Measurements from ENCODE around the gene KDR. TPM values are rescaled to one million over a fixed set of nuclear protein-coding genes. Genes with fewer than 3 reads are reported as not detected.

The KDR gene
- total RNA-seq, 1 experiment from 2014 or later, result not detected

- ChIA-PET POLR2A (no interaction called here), CTCF (no interaction called here)
- Histone ChIP-seq H3K4me3 (ENCODE audit: low read depth, low read length) (no peak overlapping the region), H3K4me1 (peaks cover 22% of the 10 kb centered on the region), H3K36me3 (ENCODE audit: control insufficient read depth, insufficient read depth, low read length) (no peaks in the 10 kb centered on the region), H3K27me3 (replicated peaks; ENCODE audit: control insufficient read depth, insufficient read depth, low read length) (no peaks in the 10 kb centered on the region), H3K9me3 (no peaks in the 10 kb centered on the region)
- no peak overlapping the region for H3K4me3 Mint-ChIP-seq (ENCODE audit: unreplicated experiment)
- no TSS peak for BruUV-seq (replicated peaks)
- H3K27ac Mint-ChIP-seq (ENCODE audit: unreplicated experiment), result no peak overlapping the region
- peaks cover 2% of the 10 kb centered on the region for H3K27me3 Mint-ChIP-seq (ENCODE audit: insufficient read depth, unreplicated experiment)
- no peak for DNase-seq
- H3K9me3 Mint-ChIP-seq (ENCODE audit: unreplicated experiment), result no peaks in the 10 kb centered on the region
- intact Hi-C loops (cut with micrococcal nuclease; ENCODE audit: unreplicated experiment), result no loop called here
- H3K4me1 Mint-ChIP-seq (ENCODE audit: low read depth, unreplicated experiment), result peaks cover 17% of the 10 kb centered on the region
- no peak for TF ChIP-seq CTCF (IDR thresholded peaks at IDR 0.05; ENCODE audit: insufficient read depth in 1 of 2, low read depth in 1 of 2, low read length in 1 of 2, severe bottlenecking in 1 of 2, unreplicated experiment in 1 of 2)
- H3K36me3 Mint-ChIP-seq (ENCODE audit: insufficient read depth, unreplicated experiment), result no peaks in the 10 kb centered on the region
These were observed 94.2 kb downstream of the KDR start for GRCh38 chr4:55031158-55031557.

GRCh38 chr4:55030589-55030988 is 94.8 kb downstream of the KDR start:
- Mint-ChIP-seq H3K27me3 (ENCODE audit: insufficient read depth, unreplicated experiment) (peaks cover 2% of the 10 kb centered on the region), H3K9me3 (ENCODE audit: unreplicated experiment) (no peaks in the 10 kb centered on the region), H3K4me1 (ENCODE audit: low read depth, unreplicated experiment) (peaks cover 17% of the 10 kb centered on the region), H3K4me3 (ENCODE audit: unreplicated experiment) (no peak overlapping the region), H3K27ac (ENCODE audit: unreplicated experiment) (no peak overlapping the region), H3K36me3 (ENCODE audit: insufficient read depth, unreplicated experiment) (no peaks in the 10 kb centered on the region)
- H3K27me3 ChIP-seq (replicated peaks; ENCODE audit: control insufficient read depth, insufficient read depth, low read length), result no peaks in the 10 kb centered on the region
- CTCF ChIA-PET, result no interaction called here
- intact Hi-C loops (cut with micrococcal nuclease; ENCODE audit: unreplicated experiment), result no loop called here
- TF ChIP-seq CTCF (IDR thresholded peaks at IDR 0.05; ENCODE audit: insufficient read depth in 1 of 2, low read depth in 1 of 2, low read length in 1 of 2, severe bottlenecking in 1 of 2, unreplicated experiment in 1 of 2), result no peak
- H3K4me1 ChIP-seq, result peaks cover 22% of the 10 kb centered on the region
- POLR2A ChIA-PET, result no interaction called here
- no peaks in the 10 kb centered on the region for H3K36me3 ChIP-seq (ENCODE audit: control insufficient read depth, insufficient read depth, low read length)
- H3K4me3 ChIP-seq (ENCODE audit: low read depth, low read length), result no peak overlapping the region
- H3K9me3 ChIP-seq, result no peaks in the 10 kb centered on the region
- no TSS peak for BruUV-seq (replicated peaks)
- no peak for DNase-seq

- CTCF ChIA-PET, result no interaction called here
- Histone ChIP-seq H3K36me3 (ENCODE audit: control insufficient read depth, insufficient read depth, low read length) (no peaks in the 10 kb centered on the region), H3K4me3 (ENCODE audit: low read depth, low read length) (no peak overlapping the region), H3K9me3 (no peaks in the 10 kb centered on the region), H3K27me3 (replicated peaks; ENCODE audit: control insufficient read depth, insufficient read depth, low read length) (no peaks in the 10 kb centered on the region), H3K4me1 (peaks cover 22% of the 10 kb centered on the region)
- no peak for DNase-seq
- POLR2A ChIA-PET, result no interaction called here
- no peaks in the 10 kb centered on the region for H3K36me3 Mint-ChIP-seq (ENCODE audit: insufficient read depth, unreplicated experiment)
- H3K9me3 Mint-ChIP-seq (ENCODE audit: unreplicated experiment), result no peaks in the 10 kb centered on the region
- H3K4me1 Mint-ChIP-seq (ENCODE audit: low read depth, unreplicated experiment), result peaks cover 17% of the 10 kb centered on the region
- intact Hi-C loops (cut with micrococcal nuclease; ENCODE audit: unreplicated experiment), result no loop called here
- BruUV-seq (replicated peaks), result no TSS peak
- H3K27ac Mint-ChIP-seq (ENCODE audit: unreplicated experiment), result no peak overlapping the region
- no peak overlapping the region for H3K4me3 Mint-ChIP-seq (ENCODE audit: unreplicated experiment)
- H3K27me3 Mint-ChIP-seq (ENCODE audit: insufficient read depth, unreplicated experiment), result peaks cover 2% of the 10 kb centered on the region
- no peak for TF ChIP-seq CTCF (IDR thresholded peaks at IDR 0.05; ENCODE audit: insufficient read depth in 1 of 2, low read depth in 1 of 2, low read length in 1 of 2, severe bottlenecking in 1 of 2, unreplicated experiment in 1 of 2)
These were observed 95.4 kb downstream of the KDR start for GRCh38 chr4:55029821-55030503.
